HepG2 (cell line): ENCODE measurements around the gene KIAA1958. TPM values are rescaled to one million over a fixed set of nuclear protein-coding genes. Genes with fewer than 3 reads are reported as not detected.

Source experiments
- ATAC-seq: fragments of 200-7000 bp; cut with Tn5 transposase; 3 replicates; pipeline ENCODE4 v1.9.1; 2020; ENCODE audit warnings: mild to moderate bottlenecking, moderate library complexity
- BruUV-seq: library from RNA; stranded (reverse); fragments of 400-500 nt; replicated peaks from 2 replicates; lab custom pipeline; 2021; lab: Mats Ljungman, UMichigan
- CTCF ChIA-PET: fragments of 300-600 bp; formaldehyde crosslinking; extraction: SDS; loops from one replicate; lab custom pipeline; 2021; ENCODE audit warnings: low total read pairs, inconsistent platforms, low intra/inter-chr PET ratio; lab: Yijun Ruan, JAX
- POLR2A ChIA-PET: fragments of 350-600 bp; sonication (Branson Sonifier 250); formaldehyde crosslinking; loops from one replicate; lab custom pipeline; 2020; ENCODE audit warnings: antibody characterized with exemption, inconsistent platforms; lab: Yijun Ruan, JAX
- DNase-seq: peaks from one replicate; pipeline ENCODE4 v3.0.0-alpha.2; 2015; ENCODE audit warnings: low spot score
- FAIRE-seq: peaks from 3 replicates; lab custom pipeline; 2011; peaks lifted over from hg19 to GRCh38; lab: Jason Lieb, UNC
- H2AFZ ChIP-seq: one replicate; pipeline ENCODE4 v1.6.1; 2011; ENCODE audit warnings: low read length, inconsistent platforms
- H3K27ac ChIP-seq: fragments of 300-600 bp; 3 replicates; pipeline ENCODE4 v1.8.0; 2011; ENCODE audit warnings: mixed run types, mild to moderate bottlenecking, mixed read lengths, low read length, inconsistent platforms; ENCODE audit not compliant: insufficient read depth; ENCODE audit errors: extremely low read length
- H3K27me3 ChIP-seq, 2 experiments: fragments of 200-600 bp in 1 of 2; 2 replicates in 1 of 2; 3 replicates in 1 of 2; pipeline versions ENCODE4 v1.6.0 to v1.8.0; 2011; ENCODE audit warnings: low read length in 2 of 2, mild to moderate bottlenecking in 2 of 2, moderate library complexity in 2 of 2, inconsistent platforms in 1 of 2; ENCODE audit not compliant: insufficient read depth in 2 of 2, control insufficient read depth in 1 of 2
- H3K36me3 ChIP-seq, 2 experiments: fragments of 200-600 bp in 1 of 2; replicated peaks in 1 of 2; 2 replicates in 1 of 2; 3 replicates in 1 of 2; pipeline versions ENCODE4 v1.5.1 to v1.8.0; 2011; ENCODE audit warnings: low read length in 2 of 2, inconsistent platforms in 1 of 2; ENCODE audit not compliant: insufficient read depth in 2 of 2, control insufficient read depth in 1 of 2
- H3K4me1 ChIP-seq: 2 replicates; pipeline ENCODE4 v1.5.1; 2012; ENCODE audit warnings: low read length, inconsistent platforms; ENCODE audit not compliant: insufficient read depth
- H3K4me2 ChIP-seq: 2 replicates; pipeline ENCODE4 v1.6.0; 2011; ENCODE audit warnings: low read depth, low read length, inconsistent platforms
- H3K4me3 ChIP-seq, 3 experiments: fragments of 200-600 bp in 1 of 3; sonication (generic), shearing (Covaris generic) in 1 of 3; replicated peaks in 1 of 3; 2 replicates each; pipeline ENCODE4 v1.5.1; 2011 to 2016; ENCODE audit warnings: low read length in 3 of 3, inconsistent platforms in 2 of 3, low read depth in 2 of 3, mild to moderate bottlenecking in 2 of 3, control low read depth in 1 of 3, mixed read lengths in 1 of 3; ENCODE audit not compliant: insufficient read depth in 1 of 3
- H3K79me2 ChIP-seq: one replicate; pipeline ENCODE4 v1.6.1; 2011; ENCODE audit warnings: low read length, inconsistent platforms; ENCODE audit not compliant: insufficient read depth
- H3K9ac ChIP-seq: 2 replicates; pipeline ENCODE4 v1.6.0; 2011; ENCODE audit warnings: mild to moderate bottlenecking, low read depth, low read length, inconsistent platforms; ENCODE audit not compliant: insufficient read depth
- H3K9me3 ChIP-seq: 2 replicates; pipeline ENCODE4 v1.5.1; 2012; ENCODE audit warnings: mild to moderate bottlenecking, low read length
- H4K20me1 ChIP-seq: 2 replicates; pipeline ENCODE4 v1.6.0; 2011; ENCODE audit warnings: inconsistent platforms, mild to moderate bottlenecking, low read length, moderate library complexity; ENCODE audit not compliant: insufficient read depth
- ARNT2 ChIP-seq: sonication (generic); formaldehyde crosslinking; IDR thresholded peaks from 2 replicates; pipeline ENCODE4 v1.8.0; 2022; ENCODE audit warnings: mild to moderate bottlenecking, low read depth, missing genetic modification reagents, moderate library complexity
- BRD4 ChIP-seq: sonication (generic); formaldehyde crosslinking; IDR thresholded peaks from 2 replicates; pipeline ENCODE4 v1.4.0; 2020; ENCODE audit warnings: missing genetic modification reagents
- GATA4 ChIP-seq: sonication (generic); IDR thresholded peaks from 2 replicates; pipeline ENCODE4 v1.6.1; 2016; ENCODE audit warnings: antibody characterized with exemption, low read depth, borderline replicate concordance
- HES4 ChIP-seq: sonication (generic); formaldehyde crosslinking; IDR thresholded peaks from 2 replicates; pipeline ENCODE4 v1.9.0; 2021; ENCODE audit warnings: mild to moderate bottlenecking, missing genetic modification reagents, borderline replicate concordance
- KDM2A ChIP-seq: sonication (generic); formaldehyde crosslinking; IDR thresholded peaks from 2 replicates; pipeline ENCODE4 v1.4.0; 2020; ENCODE audit warnings: low read depth, missing genetic modification reagents, borderline replicate concordance
- NFE2L1 ChIP-seq: sonication (generic); formaldehyde crosslinking; IDR thresholded peaks from 2 replicates; pipeline ENCODE4 v1.4.0; 2020; ENCODE audit warnings: missing genetic modification reagents, mild to moderate bottlenecking, borderline replicate concordance
- NR2C2 ChIP-seq: sonication (generic); formaldehyde crosslinking; IDR thresholded peaks from 2 replicates; pipeline ENCODE4 v1.4.0; 2020; ENCODE audit warnings: missing genetic modification reagents, mild to moderate bottlenecking, moderate library complexity, borderline replicate concordance
- SKI ChIP-seq: fragments of 450-650 bp; IDR thresholded peaks from one replicate; pipeline ENCODE4 v1.6.1; 2018; ENCODE audit warnings: mild to moderate bottlenecking; ENCODE audit not compliant: partially characterized antibody
- ZNF143 ChIP-seq: sonication (generic); formaldehyde crosslinking; IDR thresholded peaks from 2 replicates; pipeline ENCODE4 v1.4.0; 2020; ENCODE audit warnings: missing genetic modification reagents
- ZNF160 ChIP-seq: sonication (generic); formaldehyde crosslinking; IDR thresholded peaks from 2 replicates; pipeline ENCODE4 v1.8.0; 2022; ENCODE audit warnings: mild to moderate bottlenecking, inconsistent platforms, missing genetic modification reagents
- ZNF263 ChIP-seq: sonication (generic); formaldehyde crosslinking; IDR thresholded peaks from 2 replicates; pipeline ENCODE4 v1.4.0; 2020; ENCODE audit warnings: missing genetic modification reagents
- ZNF350 ChIP-seq: sonication (generic); formaldehyde crosslinking; IDR thresholded peaks from 2 replicates; pipeline ENCODE4 v1.4.0; 2020; ENCODE audit warnings: mild to moderate bottlenecking, low read depth, missing genetic modification reagents, borderline replicate concordance
- ZNF816 ChIP-seq: sonication (generic); formaldehyde crosslinking; IDR thresholded peaks from 2 replicates; pipeline ENCODE4 v1.8.0; 2022; ENCODE audit warnings: missing genetic modification reagents, mild to moderate bottlenecking, borderline replicate concordance
- WGBS: methylation state at CpG from one replicate; pipeline ENCODE4 v1.1.6; 2017; ENCODE audit warnings: low lambda C conversion rate; 5-methylcytosine and 5-hydroxymethylcytosine counted together
- in situ Hi-C: cut with HindIII; loops from 2 replicates; pipeline ENCODE4 v1.10.0; 2017; ENCODE audit warnings: low pct_unique_long_range_greater_than_20kb; ENCODE audit not compliant: extremely low pct_ligation_motif_present
- intact Hi-C: fragments of 100-400 bp; cut with micrococcal nuclease; formaldehyde crosslinking; loops from one replicate; pipeline ENCODE4 v1.10.0; 2022; ENCODE audit not compliant: unreplicated experiment
- polyA plus RNA-seq, 8 experiments: library from polyadenylated mRNA; depleted of rRNA in 3 of 8; stranded (reverse) in 7 of 8; unstranded in 1 of 8; fragments of >200 nt; fragmentation: Illumina TruSeq in 4 of 8; extraction: Trizol in 4 of 8; gene quantifications; 2 replicates each; pipeline versions ENCODE4 v1.2.1 to v1.2.3, GENCODE V29; 2011 to 2016; ENCODE audit warnings: low read depth in 4 of 8, missing spikeins in 1 of 8, mixed read lengths in 1 of 8; ENCODE audit not compliant: insufficient read depth in 1 of 8
- total RNA-seq, 5 experiments: library from RNA; depleted of rRNA; stranded (reverse); fragments of >200 nt; fragmentation: Illumina TruSeq; extraction: Trizol; gene quantifications; 2 replicates each; pipeline ENCODE4 v1.2.3, GENCODE V29; 2016; ENCODE audit warnings: low read depth in 1 of 5
- TF ChIP-seq, protein P1 (sequence below): sonication (generic); formaldehyde crosslinking; IDR thresholded peaks from 2 replicates; pipeline ENCODE4 v1.4.0; 2020; ENCODE audit warnings: missing genetic modification reagents

KIAA1958 gene
- total and polyA plus RNA-seq, 2 of the 13 experiments (the other 11 are each of a cell fraction or from before 2014, with no cell fraction given): 8.5 to 10.3 TPM

DNA sequence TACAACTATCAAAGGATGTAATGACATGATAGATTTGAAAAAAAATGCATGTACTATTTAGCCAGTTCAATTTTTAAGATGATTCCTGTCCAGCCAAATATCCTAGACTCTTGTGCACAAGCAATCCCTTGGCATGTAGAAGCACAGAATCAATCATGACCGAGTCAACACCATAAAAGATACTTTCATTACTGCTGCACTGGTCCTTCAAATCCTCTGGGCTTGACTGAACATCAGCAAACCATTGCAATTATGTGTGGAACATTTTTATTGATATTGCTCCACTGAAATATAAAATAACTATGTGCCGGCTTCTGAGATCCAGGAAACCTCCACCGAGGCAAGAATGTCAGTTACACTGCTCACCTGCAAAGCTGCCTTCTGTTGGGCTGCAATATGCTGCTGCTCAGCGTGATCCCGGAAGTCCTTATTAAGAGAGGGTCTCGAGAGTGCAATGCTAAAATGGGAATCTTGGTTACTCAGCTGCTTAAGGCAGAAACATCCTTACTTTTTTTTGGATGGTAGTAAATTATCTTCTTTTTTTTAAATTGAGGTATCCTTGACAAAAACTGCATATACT is 202.6 kb downstream of the KIAA1958 start:
- DNase-seq: no peak
- no peak for ATAC-seq
- Histone ChIP-seq H3K27me3 (no peaks in the 10 kb centered on the region), H3K4me2 (no peak overlapping the region), H3K9ac (no peak overlapping the region), H3K4me1 (no peaks in the 10 kb centered on the region), H3K79me2 (no peaks in the 10 kb centered on the region), H3K4me3 (no peak overlapping the region), H2AFZ (no peak overlapping the region), H3K9me3 (no peaks in the 10 kb centered on the region), H3K36me3 (peaks cover 8 to 39% of the 10 kb centered on the region in 2 experiments; a peak in 4 of 5 replicates), H3K27ac (no peak overlapping the region), H4K20me1 (no peaks in the 10 kb centered on the region)
- no TSS peak for BruUV-seq
- no peak for TF ChIP-seq ZNF816 (CRISPR knock-in tag)
- TF ChIP-seq NR2C2 (CRISPR knock-in tag): no peak
- TF ChIP-seq SKI: no peak
- TF ChIP-seq ZNF350 (CRISPR knock-in tag): no peak
- intact Hi-C loops (no loop called here), in situ Hi-C loops (no loop called here)
- WGBS: 93% methylated on average over 6 of the region's 6 CpGs
- CTCF ChIA-PET: no interaction called here
- no peak for FAIRE-seq
- POLR2A ChIA-PET: no interaction called here

DNA sequence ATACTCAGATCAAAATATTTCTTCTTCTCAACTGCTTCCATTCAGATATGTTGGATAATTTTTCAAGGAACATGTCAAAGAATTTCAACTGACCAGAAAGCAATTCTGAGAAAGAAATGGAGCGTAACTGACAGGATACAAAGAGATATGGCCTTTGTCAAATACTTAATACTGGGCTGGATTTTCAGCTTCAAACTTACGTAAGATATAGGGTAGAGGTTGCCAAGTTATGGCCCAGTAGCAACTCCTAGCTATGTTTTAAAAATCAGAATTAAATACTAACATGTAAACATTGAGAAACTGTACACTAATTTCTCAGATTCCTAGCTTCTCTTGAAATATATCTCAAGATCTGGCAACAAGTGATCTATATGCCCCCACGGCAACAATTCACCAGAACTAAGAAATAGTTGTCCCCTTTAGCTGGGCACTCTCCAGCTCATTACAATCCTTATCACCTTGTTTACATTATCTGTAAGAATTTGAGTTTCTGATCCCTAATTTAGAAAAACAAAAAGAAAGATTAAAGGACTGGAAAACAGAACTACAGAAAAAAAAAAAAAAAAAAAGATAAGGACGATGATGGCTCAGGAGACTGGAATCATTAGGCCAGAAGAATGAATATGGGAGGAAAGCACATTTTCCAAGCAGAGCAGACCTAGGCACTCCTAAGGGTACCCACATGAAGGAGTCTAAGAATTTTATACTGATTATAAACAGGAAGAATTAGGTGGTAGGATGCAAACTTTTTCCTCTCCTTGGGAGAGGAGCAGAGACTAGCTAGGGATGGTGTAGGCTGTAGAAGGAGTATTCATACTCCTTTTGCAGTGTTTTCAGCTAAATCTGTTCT is 208.3 kb downstream of the KIAA1958 start:
- Histone ChIP-seq H3K36me3 (peaks cover 13 to 34% of the 10 kb centered on the region in 2 experiments; a peak in 4 of 5 replicates), H3K9me3 (no peaks in the 10 kb centered on the region), H3K27me3 (no peaks in the 10 kb centered on the region), H3K4me3 (no peak overlapping the region), H2AFZ (no peak overlapping the region), H3K4me2 (no peak overlapping the region), H3K4me1 (no peaks in the 10 kb centered on the region), H3K27ac (no peak overlapping the region), H4K20me1 (no peaks in the 10 kb centered on the region), H3K79me2 (peaks cover 2% of the 10 kb centered on the region), H3K9ac (no peak overlapping the region)
- FAIRE-seq (no peak), DNase-seq (no peak), ATAC-seq (no peak)
- WGBS: 97% methylated on average over 4 of the region's 4 CpGs
- in situ Hi-C loops (no loop called here), intact Hi-C loops (no loop called here)
- no TSS peak for BruUV-seq
- ChIA-PET POLR2A (no interaction called here), CTCF (no interaction called here)
- TF ChIP-seq, protein P1, sequence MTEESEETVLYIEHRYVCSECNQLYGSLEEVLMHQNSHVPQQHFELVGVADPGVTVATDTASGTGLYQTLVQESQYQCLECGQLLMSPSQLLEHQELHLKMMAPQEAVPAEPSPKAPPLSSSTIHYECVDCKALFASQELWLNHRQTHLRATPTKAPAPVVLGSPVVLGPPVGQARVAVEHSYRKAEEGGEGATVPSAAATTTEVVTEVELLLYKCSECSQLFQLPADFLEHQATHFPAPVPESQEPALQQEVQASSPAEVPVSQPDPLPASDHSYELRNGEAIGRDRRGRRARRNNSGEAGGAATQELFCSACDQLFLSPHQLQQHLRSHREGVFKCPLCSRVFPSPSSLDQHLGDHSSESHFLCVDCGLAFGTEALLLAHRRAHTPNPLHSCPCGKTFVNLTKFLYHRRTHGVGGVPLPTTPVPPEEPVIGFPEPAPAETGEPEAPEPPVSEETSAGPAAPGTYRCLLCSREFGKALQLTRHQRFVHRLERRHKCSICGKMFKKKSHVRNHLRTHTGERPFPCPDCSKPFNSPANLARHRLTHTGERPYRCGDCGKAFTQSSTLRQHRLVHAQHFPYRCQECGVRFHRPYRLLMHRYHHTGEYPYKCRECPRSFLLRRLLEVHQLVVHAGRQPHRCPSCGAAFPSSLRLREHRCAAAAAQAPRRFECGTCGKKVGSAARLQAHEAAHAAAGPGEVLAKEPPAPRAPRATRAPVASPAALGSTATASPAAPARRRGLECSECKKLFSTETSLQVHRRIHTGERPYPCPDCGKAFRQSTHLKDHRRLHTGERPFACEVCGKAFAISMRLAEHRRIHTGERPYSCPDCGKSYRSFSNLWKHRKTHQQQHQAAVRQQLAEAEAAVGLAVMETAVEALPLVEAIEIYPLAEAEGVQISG: no peak
- no peak for TF ChIP-seq HES4 (CRISPR knock-in tag)
- TF ChIP-seq KDM2A: no peak
- no peak for TF ChIP-seq ARNT2 (CRISPR knock-in tag)
- no peak for TF ChIP-seq ZNF263 (CRISPR knock-in tag)
- no peak for TF ChIP-seq BRD4
- no peak for TF ChIP-seq ZNF160
- no peak for TF ChIP-seq GATA4
- TF ChIP-seq NFE2L1 (CRISPR knock-in tag): no peak
- no peak for TF ChIP-seq ZNF143 (CRISPR knock-in tag)
